Right lobe of liver (tissue), 4 donors: Measurements from ENCODE around the gene NFIA.

Source experiments
- POLR2A ChIP-seq: fragments of 450-650 bp; IDR thresholded peaks from one replicate; pipeline ENCODE4 v1.6.1; 2017; ENCODE audit warnings: antibody characterized with exemption, mild to moderate bottlenecking
- TF ChIP-seq, protein P1 (sequence below), 4 donors: fragments of 200-600 bp in 3 of 4; fragments of 450-650 bp in 1 of 4; IDR thresholded peaks; one replicate each; pipeline versions ENCODE4 v1.5.1 to v1.8.0; 2016 to 2022; ENCODE audit warnings: antibody characterized with exemption in 4 of 4, mild to moderate bottlenecking in 2 of 4
- donor health status: DM: no; HTN: no; CAD: no.
- donor health status: DM: no; HTN: no; CAD: no.
- donor health status: DM: no; HTN: yes; CAD: no.

DNA sequence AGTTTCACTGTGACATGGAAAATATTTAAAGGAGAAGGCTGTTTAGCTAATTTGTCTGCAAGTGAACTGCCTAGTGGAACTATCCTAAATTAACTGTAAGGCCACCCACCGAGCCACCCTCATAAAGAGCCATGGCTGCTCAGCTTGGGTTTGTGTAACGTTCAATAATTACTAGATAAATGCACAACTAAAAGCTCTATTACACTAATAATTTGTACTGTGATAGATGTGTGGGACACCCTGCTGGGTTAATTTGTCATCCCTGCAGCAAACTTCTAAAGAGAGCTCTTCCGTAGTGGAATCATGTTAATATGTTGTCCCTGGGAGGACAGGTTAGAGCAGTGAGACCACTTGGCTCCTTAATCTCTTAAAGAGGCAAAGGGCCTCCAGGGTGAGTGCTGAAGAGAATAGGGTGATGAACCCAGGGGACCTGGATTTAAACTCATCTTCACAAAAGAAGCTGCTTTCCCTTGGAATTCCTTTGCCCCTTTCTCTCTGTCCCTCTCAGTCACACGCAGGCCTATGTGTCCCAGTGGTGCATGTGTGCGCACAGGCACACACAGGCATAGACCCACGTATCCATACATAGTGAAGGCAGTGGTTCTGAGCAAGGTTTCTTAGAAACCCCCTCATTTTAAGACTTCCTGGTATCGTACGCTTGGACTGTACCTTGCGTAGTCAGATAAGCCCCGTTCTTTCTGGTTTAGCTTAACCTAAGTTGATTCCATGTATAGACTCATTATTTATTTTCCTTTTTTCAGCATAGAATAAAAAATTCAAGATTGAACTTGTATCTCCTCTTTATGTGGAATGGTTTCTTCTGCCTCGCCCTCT, 310.3 kb downstream of the NFIA start:
- TF ChIP-seq POLR2A, result no peak
- TF ChIP-seq, protein P1, sequence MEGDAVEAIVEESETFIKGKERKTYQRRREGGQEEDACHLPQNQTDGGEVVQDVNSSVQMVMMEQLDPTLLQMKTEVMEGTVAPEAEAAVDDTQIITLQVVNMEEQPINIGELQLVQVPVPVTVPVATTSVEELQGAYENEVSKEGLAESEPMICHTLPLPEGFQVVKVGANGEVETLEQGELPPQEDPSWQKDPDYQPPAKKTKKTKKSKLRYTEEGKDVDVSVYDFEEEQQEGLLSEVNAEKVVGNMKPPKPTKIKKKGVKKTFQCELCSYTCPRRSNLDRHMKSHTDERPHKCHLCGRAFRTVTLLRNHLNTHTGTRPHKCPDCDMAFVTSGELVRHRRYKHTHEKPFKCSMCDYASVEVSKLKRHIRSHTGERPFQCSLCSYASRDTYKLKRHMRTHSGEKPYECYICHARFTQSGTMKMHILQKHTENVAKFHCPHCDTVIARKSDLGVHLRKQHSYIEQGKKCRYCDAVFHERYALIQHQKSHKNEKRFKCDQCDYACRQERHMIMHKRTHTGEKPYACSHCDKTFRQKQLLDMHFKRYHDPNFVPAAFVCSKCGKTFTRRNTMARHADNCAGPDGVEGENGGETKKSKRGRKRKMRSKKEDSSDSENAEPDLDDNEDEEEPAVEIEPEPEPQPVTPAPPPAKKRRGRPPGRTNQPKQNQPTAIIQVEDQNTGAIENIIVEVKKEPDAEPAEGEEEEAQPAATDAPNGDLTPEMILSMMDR (IDR thresholded peaks at IDR 0.05), result no peak
